Left lung (tissue), 10 donors: ENCODE results near the gene KLF8. TPM values are rescaled to one million over a fixed set of nuclear protein-coding genes. Genes with fewer than 3 reads are reported as not detected.

Experiments
- ATAC-seq: fragments of 200-7000 bp; cut with Tn5 transposase; one replicate; pipeline ENCODE4 v1.9.1; 2020; ENCODE audit warnings: moderate library complexity
- DNase-seq, 4 donors: peaks; one replicate each; pipeline ENCODE4 v3.0.0-alpha.2; 2013 to 2020
- H3K27ac ChIP-seq, 2 donors: fragments of 200-600 bp; sonication (generic) in 1 of 2; one replicate each; pipeline versions ENCODE4 v1.5.0 to v1.8.0; 2020 to 2021
- H3K27me3 ChIP-seq, 2 donors: fragments of 200-600 bp; sonication (generic) in 1 of 2; one replicate each; pipeline versions ENCODE4 v1.5.0 to v1.8.0; 2020 to 2021
- H3K36me3 ChIP-seq, 2 donors: fragments of 200-600 bp; sonication (generic) in 1 of 2; one replicate each; pipeline versions ENCODE4 v1.5.0 to v1.8.0; 2020 to 2021
- H3K4me1 ChIP-seq, 2 donors: fragments of 200-600 bp; one replicate each; pipeline ENCODE4 v1.8.0; 2021
- H3K4me3 ChIP-seq, 2 donors: fragments of 200-600 bp; sonication (generic) in 1 of 2; one replicate each; pipeline versions ENCODE4 v1.5.0 to v1.8.0; 2020 to 2021; ENCODE audit warnings: mild to moderate bottlenecking in 1 of 2
- H3K9me3 ChIP-seq, 2 donors: fragments of 200-600 bp; sonication (generic) in 1 of 2; one replicate each; pipeline versions ENCODE4 v1.5.0 to v1.8.0; 2020 to 2021
- intact Hi-C, 2 donors: fragments of 100-400 bp; cut with DNase I; formaldehyde crosslinking; loops; one replicate each; pipeline versions ENCODE4 v1.11.2 to v1.14.2; 2022
- polyA plus RNA-seq, 6 donors: library from polyadenylated mRNA; unstranded; fragments of 120-200 nt; gene quantifications; one replicate each; pipeline ENCODE4 v1.2.1, GENCODE V29; 2013; ENCODE audit not compliant: insufficient read length in 6 of 6
- total RNA-seq, 2 donors: library from RNA; stranded (reverse); fragmentation: NEBNext Ultra II Directional; extraction: Animal tissue kit (Norgen Biotek cat#: 25700); gene quantifications; one replicate each; pipeline ENCODE4 v1.2.1, GENCODE V29; 2021
- TF ChIP-seq, protein P1 (sequence below), 2 donors: fragments of 200-600 bp; sonication (generic) in 1 of 2; IDR thresholded peaks; one replicate each; pipeline versions ENCODE4 v1.5.0 to v1.8.0; 2021; ENCODE audit warnings: antibody characterized with exemption in 2 of 2
- donor health status: DM: no; HTN: yes; CAD: no.
- donor health status: DM: no; HTN: no; CAD: no.

Gene KLF8
- total and polyA plus RNA-seq, 8 donors: 10.9 to 18.9 (median 16.7) TPM

DNA sequence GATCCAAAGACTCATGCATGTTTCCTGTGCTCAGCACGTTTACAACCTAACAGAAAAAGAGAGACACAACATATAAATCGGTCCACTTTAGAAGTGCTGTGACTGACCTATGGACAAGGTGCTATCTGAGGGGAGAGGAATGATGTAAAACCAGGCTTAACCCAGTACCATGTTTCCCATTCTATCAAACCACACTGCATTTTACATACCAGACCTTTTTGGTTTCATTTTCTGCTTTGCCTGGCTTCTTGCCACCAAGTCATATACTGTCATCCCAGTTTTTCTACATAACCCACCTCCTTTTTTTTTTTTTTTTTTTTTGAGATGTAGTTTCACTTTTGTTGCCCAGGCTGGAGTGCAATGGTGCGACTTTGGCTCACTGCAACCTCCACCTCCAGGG is 82.2 kb downstream of the KLF8 start:
- TF ChIP-seq, protein P1, sequence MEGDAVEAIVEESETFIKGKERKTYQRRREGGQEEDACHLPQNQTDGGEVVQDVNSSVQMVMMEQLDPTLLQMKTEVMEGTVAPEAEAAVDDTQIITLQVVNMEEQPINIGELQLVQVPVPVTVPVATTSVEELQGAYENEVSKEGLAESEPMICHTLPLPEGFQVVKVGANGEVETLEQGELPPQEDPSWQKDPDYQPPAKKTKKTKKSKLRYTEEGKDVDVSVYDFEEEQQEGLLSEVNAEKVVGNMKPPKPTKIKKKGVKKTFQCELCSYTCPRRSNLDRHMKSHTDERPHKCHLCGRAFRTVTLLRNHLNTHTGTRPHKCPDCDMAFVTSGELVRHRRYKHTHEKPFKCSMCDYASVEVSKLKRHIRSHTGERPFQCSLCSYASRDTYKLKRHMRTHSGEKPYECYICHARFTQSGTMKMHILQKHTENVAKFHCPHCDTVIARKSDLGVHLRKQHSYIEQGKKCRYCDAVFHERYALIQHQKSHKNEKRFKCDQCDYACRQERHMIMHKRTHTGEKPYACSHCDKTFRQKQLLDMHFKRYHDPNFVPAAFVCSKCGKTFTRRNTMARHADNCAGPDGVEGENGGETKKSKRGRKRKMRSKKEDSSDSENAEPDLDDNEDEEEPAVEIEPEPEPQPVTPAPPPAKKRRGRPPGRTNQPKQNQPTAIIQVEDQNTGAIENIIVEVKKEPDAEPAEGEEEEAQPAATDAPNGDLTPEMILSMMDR (IDR thresholded peaks at IDR 0.05): no peak
- no peaks in the 10 kb centered on the region for H3K9me3 ChIP-seq
- no peak overlapping the region for H3K4me3 ChIP-seq
- no peaks in the 10 kb centered on the region for H3K36me3 ChIP-seq
- no peaks in the 10 kb centered on the region for H3K4me1 ChIP-seq
- no peak for DNase-seq
- ATAC-seq: no peak
- H3K27ac ChIP-seq: no peak overlapping the region
- no peaks in the 10 kb centered on the region for H3K27me3 ChIP-seq
- intact Hi-C loops: no loop called here

DNA sequence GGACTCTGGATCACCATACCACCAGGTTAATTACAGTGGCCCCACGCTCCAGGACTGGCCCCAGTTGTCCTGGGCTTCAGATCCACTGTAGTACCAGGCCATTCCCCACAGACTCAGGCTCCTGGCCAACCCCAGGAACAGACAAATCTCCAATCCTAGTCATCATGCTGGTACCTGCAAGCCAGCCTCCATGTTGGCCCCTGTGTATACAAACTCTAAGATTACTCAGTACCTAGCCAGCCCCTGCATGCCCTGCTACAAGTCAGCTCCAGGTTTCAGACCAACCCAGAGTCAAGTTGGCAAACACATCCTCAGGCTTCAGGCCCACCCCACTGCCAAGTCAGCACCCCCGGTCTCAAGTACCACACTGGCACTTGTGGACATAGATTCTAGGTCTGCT is 85.9 kb downstream of the KLF8 start:
- no peak for ATAC-seq
- H3K4me1 ChIP-seq: no peaks in the 10 kb centered on the region
- no peak overlapping the region for H3K27ac ChIP-seq

DNA sequence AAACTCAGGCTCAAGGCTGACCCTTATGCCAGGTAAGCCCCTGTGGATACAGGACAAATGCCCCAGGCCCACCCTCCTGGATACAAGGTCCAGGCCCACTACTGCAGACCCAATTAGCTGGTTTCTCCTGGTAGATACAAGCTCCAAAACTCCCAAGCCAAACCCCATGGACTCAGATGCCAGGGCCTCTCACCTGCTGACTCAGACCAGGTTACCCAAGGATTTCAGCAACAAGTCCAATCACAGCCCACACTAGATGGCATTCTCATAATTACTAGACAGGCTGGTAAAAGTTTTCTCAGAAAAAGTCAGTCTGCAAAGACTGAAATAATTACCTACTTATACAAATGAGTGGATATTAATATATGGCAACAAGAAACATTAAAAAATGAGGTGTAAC is 87.0 kb downstream of the KLF8 start:
- Histone ChIP-seq H3K4me3 (no peak overlapping the region), H3K27me3 (no peaks in the 10 kb centered on the region), H3K4me1 (no peaks in the 10 kb centered on the region), H3K9me3 (peaks cover 0 to 3% of the 10 kb centered on the region in 2 donors), H3K36me3 (no peaks in the 10 kb centered on the region), H3K27ac (no peak overlapping the region)
- ATAC-seq (no peak), DNase-seq (no peak)
- TF ChIP-seq, protein P1 (IDR thresholded peaks at IDR 0.05): no peak
- intact Hi-C loops: no loop called here

More for the DNA sequence above, 85.9 kb downstream of the KLF8 start:
- Histone ChIP-seq H3K9me3 (no peaks in the 10 kb centered on the region), H3K27me3 (no peaks in the 10 kb centered on the region), H3K36me3 (no peaks in the 10 kb centered on the region), H3K4me3 (no peak overlapping the region)
- DNase-seq: no peak
- TF ChIP-seq, protein P1 (IDR thresholded peaks at IDR 0.05): no peak
- intact Hi-C loops: no loop called here
